ACC112 (cell line): ENCODE measurements around the gene ENAH.
A peak's percentile ranks its signal among the peaks of the same experiment; 100 is the strongest.
"Not testable (repeated sequence)": the region's sequence is repeated elsewhere in the genome, so short reads cannot be mapped to it uniquely, and the experiment has no call there.

ENCODE experiments used
- H2AFZ ChIP-seq: fragments of 200-600 bp; sonication (generic); one replicate; pipeline ENCODE4 v1.6.0; 2017; ENCODE audit warnings: antibody characterized with exemption, low read length; ENCODE audit not compliant: unreplicated experiment
- H3K27ac ChIP-seq: fragments of 200-600 bp; sonication (generic); 2 replicates; pipeline ENCODE4 v1.5.1; 2014; ENCODE audit warnings: low read depth, mild to moderate bottlenecking, antibody characterized with exemption, low read length, moderate library complexity
- H3K27me3 ChIP-seq: fragments of 200-600 bp; sonication (generic); 2 replicates; pipeline ENCODE4 v1.6.1; 2014; ENCODE audit warnings: mild to moderate bottlenecking, antibody characterized with exemption, low read length, moderate library complexity, mixed read lengths; ENCODE audit not compliant: insufficient read depth
- H3K36me3 ChIP-seq: fragments of 200-600 bp; sonication (generic); 2 replicates; pipeline ENCODE4 v1.6.1; 2016; ENCODE audit warnings: mild to moderate bottlenecking, antibody characterized with exemption, low read length, moderate library complexity, mixed read lengths; ENCODE audit not compliant: insufficient read depth
- H3K4me1 ChIP-seq: fragments of 200-600 bp; sonication (generic); one replicate; pipeline ENCODE4 v1.6.1; 2016; ENCODE audit warnings: low read length, mixed read lengths; ENCODE audit not compliant: insufficient read depth, unreplicated experiment, control insufficient read depth
- H3K4me3 ChIP-seq: fragments of 200-600 bp; sonication (generic); 2 replicates; pipeline ENCODE4 v1.5.1; 2014; ENCODE audit warnings: mild to moderate bottlenecking, low read depth, low read length
- H3K79me2 ChIP-seq: fragments of 200-600 bp; sonication (generic); one replicate; pipeline ENCODE4 v1.6.0; 2016; ENCODE audit warnings: low read length; ENCODE audit not compliant: control insufficient read depth, unreplicated experiment, insufficient read depth

Gene ENAH

GRCh38 chr1:225514671-225515081, 138.2 kb downstream of the ENAH start:
- Histone ChIP-seq H3K79me2 (peaks cover 6% of the 10 kb centered on the region), H3K36me3 (peaks cover 29% of the 10 kb centered on the region), H3K27me3 (no peaks in the 10 kb centered on the region)

GRCh38 chr1:225513576-225513975, 139.3 kb downstream of the ENAH start:
- not testable (repeated sequence) for H3K4me3 ChIP-seq, H2AFZ ChIP-seq, H3K27me3 ChIP-seq, H3K27ac ChIP-seq, H3K79me2 ChIP-seq
- H3K4me1 ChIP-seq = peaks cover 17% of the 10 kb centered on the region
- H3K36me3 ChIP-seq = peaks cover 29% of the 10 kb centered on the region

More at GRCh38 chr1:225514671-225515081, 138.2 kb downstream of the ENAH start:
- Histone ChIP-seq H3K27ac (no peak overlapping the region), H2AFZ (no peak overlapping the region), H3K4me1 (peaks cover 7% of the 10 kb centered on the region), H3K4me3 (no peak overlapping the region)

GRCh38 chr1:225511828-225512381, 141.0 kb downstream of the ENAH start:
- Histone ChIP-seq H2AFZ (no peak overlapping the region), H3K27me3 (no peaks in the 10 kb centered on the region), H3K4me1 (peaks cover 20% of the 10 kb centered on the region)

GRCh38 chr1:225510740-225511139, 142.2 kb downstream of the ENAH start:
- H3K27ac ChIP-seq, H2AFZ ChIP-seq, H3K27me3 ChIP-seq, H3K79me2 ChIP-seq, H3K4me3 ChIP-seq: not testable (repeated sequence)
- H3K4me1 ChIP-seq = peaks cover 20% of the 10 kb centered on the region
- peaks cover 44% of the 10 kb centered on the region for H3K36me3 ChIP-seq

More at GRCh38 chr1:225511828-225512381, 141.0 kb downstream of the ENAH start:
- H3K36me3 ChIP-seq = peaks cover 32% of the 10 kb centered on the region
- no peak overlapping the region for H3K4me3 ChIP-seq
- H3K79me2 ChIP-seq = peaks cover 6% of the 10 kb centered on the region
- no peak overlapping the region for H3K27ac ChIP-seq

DNA sequence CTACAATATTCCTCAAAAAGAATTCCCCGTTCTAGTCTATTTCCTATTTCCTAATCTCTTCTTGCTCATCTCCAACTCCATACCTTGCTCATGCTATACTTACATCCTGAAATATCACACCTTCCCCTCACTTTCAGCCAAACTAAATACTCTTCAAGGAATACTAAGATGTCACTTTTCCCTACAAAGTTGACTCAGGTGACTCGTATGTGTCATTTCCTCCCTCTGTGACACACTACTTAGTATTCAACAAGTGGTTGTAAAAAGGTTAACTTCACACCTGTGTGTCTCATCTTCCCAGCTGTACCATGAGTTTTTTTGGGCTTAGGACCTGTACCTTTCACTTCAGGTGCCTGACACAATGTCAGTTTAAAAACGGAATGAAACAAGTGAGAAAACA, 143.2 kb downstream of the ENAH start:
- peaks cover 50% of the 10 kb centered on the region for H3K36me3 ChIP-seq
- peak overlapping the region; percentile 87 for H3K27ac ChIP-seq
- H3K4me1 ChIP-seq = peaks cover 20% of the 10 kb centered on the region
- H3K27me3 ChIP-seq = no peaks in the 10 kb centered on the region
- peaks cover 4% of the 10 kb centered on the region for H3K79me2 ChIP-seq
- no peak overlapping the region for H3K4me3 ChIP-seq
- no peak overlapping the region for H2AFZ ChIP-seq

DNA sequence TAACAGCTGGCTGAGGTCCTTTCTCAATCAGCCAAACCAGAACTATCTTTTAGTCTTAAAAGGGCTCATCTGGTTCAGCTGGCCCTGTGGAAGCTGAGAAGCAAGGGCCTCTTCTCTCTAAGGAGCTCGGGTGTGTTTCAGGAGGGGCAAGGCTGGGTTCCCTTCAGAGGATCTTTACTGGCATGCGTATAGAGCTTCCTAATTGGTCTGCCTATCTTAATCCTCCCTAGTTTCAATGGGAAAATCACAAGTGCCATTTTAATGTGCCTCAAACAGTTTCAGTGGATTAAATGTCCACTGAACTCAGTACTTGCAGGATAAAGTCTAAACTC, 143.6 kb downstream of the ENAH start:
- no peak overlapping the region for H3K4me3 ChIP-seq
- peak overlapping the region; percentile 87 for H3K27ac ChIP-seq
- H3K79me2 ChIP-seq = peaks cover 4% of the 10 kb centered on the region
- peaks cover 55% of the 10 kb centered on the region for H3K36me3 ChIP-seq
- no peaks in the 10 kb centered on the region for H3K27me3 ChIP-seq
- no peak overlapping the region for H2AFZ ChIP-seq
- peaks cover 20% of the 10 kb centered on the region for H3K4me1 ChIP-seq

DNA sequence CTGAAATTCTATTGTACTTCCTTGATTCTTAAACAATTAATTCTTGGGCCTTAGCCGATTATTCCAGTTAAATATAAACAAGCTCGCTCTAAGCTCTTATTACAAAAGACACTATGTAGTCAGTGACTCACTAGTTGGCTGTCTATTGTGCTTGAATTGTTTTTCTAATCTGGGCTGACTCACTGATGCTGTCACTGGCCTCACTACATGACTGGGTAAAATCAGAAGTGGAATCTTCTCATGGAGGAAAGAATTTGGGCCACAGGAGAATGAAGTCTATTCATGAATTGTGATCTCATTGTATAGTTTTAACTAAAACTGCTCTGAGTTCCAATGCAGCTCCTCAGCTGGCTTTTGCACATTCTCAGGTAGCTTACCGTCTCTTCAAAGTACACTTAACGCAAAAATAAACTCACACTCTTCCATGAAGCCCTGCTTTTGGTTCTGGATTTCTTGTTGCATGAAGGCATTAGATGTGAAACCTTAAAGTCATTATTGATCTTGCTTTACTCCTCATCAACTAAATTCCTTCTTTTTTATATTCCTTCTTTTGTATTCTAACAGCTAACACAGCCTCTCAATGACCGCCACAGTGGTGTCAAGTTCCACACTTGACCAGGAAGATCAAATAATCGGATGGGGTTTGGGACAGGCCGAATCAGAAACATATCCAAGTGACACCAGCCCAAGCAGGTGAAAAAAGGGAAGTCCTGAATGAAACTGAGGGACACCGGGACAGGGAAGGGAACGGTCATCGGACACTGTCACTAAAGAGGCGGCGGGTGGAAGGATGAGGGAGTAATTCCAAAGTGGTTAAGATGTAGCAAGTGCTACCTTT, 144.2 kb downstream of the ENAH start:
- Histone ChIP-seq H3K27ac (peak overlapping the region; percentile 87), H3K79me2 (peaks cover 4% of the 10 kb centered on the region), H3K4me3 (no peak overlapping the region), H3K27me3 (no peaks in the 10 kb centered on the region), H3K4me1 (peaks cover 20% of the 10 kb centered on the region), H3K36me3 (peaks cover 55% of the 10 kb centered on the region), H2AFZ (no peak overlapping the region)

GRCh38 chr1:225506727-225507126, 146.2 kb downstream of the ENAH start:
- H3K27ac ChIP-seq = no peak overlapping the region
- H3K4me1 ChIP-seq = peaks cover 20% of the 10 kb centered on the region
- no peaks in the 10 kb centered on the region for H3K27me3 ChIP-seq
- no peak overlapping the region for H3K4me3 ChIP-seq
- peaks cover 4% of the 10 kb centered on the region for H3K79me2 ChIP-seq
- peaks cover 38% of the 10 kb centered on the region for H3K36me3 ChIP-seq
- H2AFZ ChIP-seq = no peak overlapping the region

GRCh38 chr1:225504776-225505175, 148.1 kb downstream of the ENAH start:
- Histone ChIP-seq H3K4me3 (no peak overlapping the region), H2AFZ (no peak overlapping the region), H3K36me3 (peaks cover 44% of the 10 kb centered on the region), H3K79me2 (peaks cover 4% of the 10 kb centered on the region), H3K27me3 (no peaks in the 10 kb centered on the region), H3K4me1 (peaks cover 14% of the 10 kb centered on the region), H3K27ac (no peak overlapping the region)

DNA sequence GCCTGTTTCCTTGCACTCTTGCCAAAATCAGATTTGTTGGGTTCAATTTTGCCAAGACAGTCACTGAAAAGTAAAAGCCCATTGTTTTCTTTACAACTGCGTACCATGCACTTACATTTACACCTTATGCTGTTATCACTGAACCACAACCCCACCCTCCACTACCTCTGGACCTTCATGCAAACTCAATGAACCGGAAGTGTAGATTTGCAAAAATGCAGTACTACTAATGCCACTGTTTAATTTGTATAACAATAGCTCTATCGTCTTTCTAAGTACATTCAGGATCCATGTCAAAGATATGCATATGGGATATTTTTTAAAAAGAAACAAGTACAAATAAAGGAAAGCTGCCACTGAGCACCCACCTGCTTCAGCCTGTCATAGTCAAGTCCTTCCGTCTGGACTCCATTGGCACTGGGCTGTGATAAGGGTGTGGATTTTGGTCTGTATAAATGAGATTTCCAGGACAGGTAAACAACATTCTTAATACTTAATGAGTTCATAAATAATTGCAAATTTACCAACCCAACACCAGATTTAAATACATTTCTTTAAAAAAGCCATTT, 152.2 kb downstream of the ENAH start:
- Histone ChIP-seq H3K27ac (no peak overlapping the region), H3K27me3 (no peaks in the 10 kb centered on the region), H3K4me1 (peaks cover 7% of the 10 kb centered on the region), H3K4me3 (no peak overlapping the region), H3K79me2 (no peaks in the 10 kb centered on the region), H2AFZ (no peak overlapping the region), H3K36me3 (peaks cover 43% of the 10 kb centered on the region)
